Sciatic nerve (tissue), 2 donors: ENCODE data around the gene C19orf33. TPM values are rescaled to one million over a fixed set of nuclear protein-coding genes. Genes with fewer than 3 reads are reported as not detected.
"Not testable (repeated sequence)": the region's sequence is repeated elsewhere in the genome, so short reads cannot be mapped to it uniquely, and the experiment has no call there.

Experiments used
- ATAC-seq: fragments of 200-7000 bp; cut with Tn5 transposase; one replicate; pipeline ENCODE4 v1.9.1; 2020; ENCODE audit warnings: mild to moderate bottlenecking, moderate library complexity
- DNase-seq: peaks from one replicate; pipeline ENCODE4 v3.0.0-alpha.2; 2020; ENCODE audit warnings: low spot score
- intact Hi-C: fragments of 100-400 bp; cut with DNase I; formaldehyde crosslinking; loops from one replicate; pipeline ENCODE4 v1.14.2; 2022
- total RNA-seq: library from RNA; stranded (reverse); fragmentation: NEBNext Ultra II Directional; extraction: Animal tissue kit (Norgen Biotek cat#: 25700); gene quantifications from one replicate; pipeline ENCODE4 v1.2.1, GENCODE V29; 2021
- donor health status: DM: no; HTN: no; CAD: no.
- donor health status: DM: no; HTN: no; CAD: no.

C19orf33 gene
- total RNA-seq, 1 donor from 2014 or later = 25.8 TPM

DNA sequence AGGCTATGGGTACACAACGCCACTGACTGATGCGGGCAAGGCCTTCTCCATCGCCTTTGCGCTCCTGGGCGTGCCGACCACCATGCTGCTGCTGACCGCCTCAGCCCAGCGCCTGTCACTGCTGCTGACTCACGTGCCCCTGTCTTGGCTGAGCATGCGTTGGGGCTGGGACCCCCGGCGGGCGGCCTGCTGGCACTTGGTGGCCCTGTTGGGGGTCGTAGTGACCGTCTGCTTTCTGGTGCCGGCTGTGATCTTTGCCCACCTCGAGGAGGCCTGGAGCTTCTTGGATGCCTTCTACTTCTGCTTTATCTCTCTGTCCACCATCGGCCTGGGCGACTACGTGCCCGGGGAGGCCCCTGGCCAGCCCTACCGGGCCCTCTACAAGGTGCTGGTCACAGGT, 22.5 kb downstream of the C19orf33 start:
- intact Hi-C loops = no loop called here
- ATAC-seq = no peak
- no peak for DNase-seq

DNA sequence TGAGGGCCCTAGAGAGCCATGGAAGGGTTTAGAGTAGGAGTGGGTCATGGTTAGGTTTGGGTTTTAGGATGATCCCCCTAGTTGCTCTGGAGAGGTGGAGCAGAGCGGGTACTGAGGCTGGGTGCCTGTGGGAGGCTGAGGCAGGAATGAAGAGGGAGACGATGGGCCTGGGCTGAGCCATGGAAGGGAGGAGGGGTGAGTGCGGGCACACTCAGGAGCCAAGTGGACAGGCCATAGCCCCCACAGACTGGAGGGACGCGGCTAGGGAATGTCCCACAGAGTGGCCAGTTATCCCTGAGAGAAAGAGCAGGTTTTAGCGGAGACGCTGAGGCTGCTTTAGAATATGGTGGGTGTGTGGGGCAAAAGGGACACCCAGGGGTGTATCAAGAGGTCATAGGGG, 25.6 kb downstream of the C19orf33 start:
- no peak for DNase-seq
- ATAC-seq = no peak
- intact Hi-C loops = loop anchor here (5.0 kb wide), 1 partner anchor 427 kb away; no protein-coding TSS in a partner anchor

DNA sequence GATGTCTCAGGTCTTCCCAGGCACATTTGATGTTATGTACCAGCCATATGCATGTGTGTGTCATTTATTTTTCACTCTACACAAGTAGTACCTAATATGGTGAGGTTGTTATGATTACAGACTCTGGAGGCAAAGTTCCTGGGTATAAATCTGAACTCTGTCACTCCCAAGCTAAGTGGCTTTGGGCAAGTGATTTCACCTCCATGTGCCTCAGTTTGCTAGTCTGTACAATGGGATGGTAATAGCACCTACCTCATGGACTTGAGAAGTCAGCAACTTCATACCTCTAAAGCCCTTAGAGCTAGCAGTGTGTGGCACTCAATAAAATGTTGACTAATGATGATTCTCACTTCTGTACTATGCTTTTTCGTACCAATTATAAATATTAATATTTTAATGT, 27.7 kb downstream of the C19orf33 start:
- no peak for DNase-seq
- intact Hi-C loops = loop anchor here (5.0 kb wide), 1 partner anchor 429 kb away; no protein-coding TSS in a partner anchor
- ATAC-seq = no peak

- ATAC-seq (no peak), DNase-seq (no peak)
- intact Hi-C loops = loop anchor here (5.0 kb wide), 1 partner anchor 431 kb away; no protein-coding TSS in a partner anchor
Observed at GRCh38 chr19:38333245-38333644, 29.2 kb downstream of the C19orf33 start.

- ATAC-seq (peak; percentile 95), DNase-seq (peak; percentile 97)
- intact Hi-C loops = loop anchor here (2.0 kb wide), 1 partner anchor 91 kb away; no protein-coding TSS in a partner anchor
Observed at GRCh38 chr19:38335949-38336637, 32.0 kb downstream of the C19orf33 start.

GRCh38 chr19:38336638-38337359, 32.7 kb downstream of the C19orf33 start:
- DNase-seq = peak; percentile 98
- ATAC-seq = peak; percentile 87
- intact Hi-C loops = no loop called here

DNA sequence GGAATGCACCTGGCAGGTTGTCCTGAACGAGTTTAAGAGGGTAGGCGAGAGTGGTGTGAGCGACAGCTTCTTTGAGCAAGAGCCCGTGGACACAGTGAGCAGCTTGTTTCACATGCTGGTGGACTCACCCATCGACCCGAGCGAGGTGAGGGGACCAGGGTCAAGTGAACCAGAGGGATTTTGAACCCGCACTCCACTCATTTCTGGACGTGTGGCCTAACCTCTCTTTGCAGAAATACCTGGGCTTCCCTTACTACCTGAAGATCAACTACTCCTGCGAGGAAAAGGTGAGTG, 33.3 kb downstream of the C19orf33 start:
- intact Hi-C loops = no loop called here
- no peak for DNase-seq
- ATAC-seq = no peak

DNA sequence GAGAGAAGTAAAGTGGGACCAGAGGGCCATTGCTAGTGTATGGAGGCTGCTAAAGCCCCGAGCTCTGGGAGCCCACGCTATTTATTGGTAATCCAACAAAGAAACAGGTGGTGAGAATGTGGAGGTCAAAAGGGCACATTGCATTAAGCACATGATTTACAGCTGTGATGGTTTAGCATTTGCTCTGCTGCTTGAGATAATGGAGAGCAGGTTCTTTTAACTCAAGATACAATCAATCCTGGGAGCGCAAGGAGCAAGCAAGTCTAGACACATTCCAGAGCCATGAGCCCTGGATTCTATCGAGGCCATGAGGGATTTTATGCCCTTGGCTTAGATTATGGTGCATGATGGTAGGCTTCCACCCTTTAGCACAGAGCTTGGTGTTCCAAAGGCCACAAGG, 35.0 kb downstream of the C19orf33 start:
- ATAC-seq, DNase-seq, intact Hi-C loops: not testable (repeated sequence)

- DNase-seq = no peak
- no peak for ATAC-seq
- intact Hi-C loops = no loop called here
Observed at GRCh38 chr19:38340927-38341326, 36.9 kb downstream of the C19orf33 start.

DNA sequence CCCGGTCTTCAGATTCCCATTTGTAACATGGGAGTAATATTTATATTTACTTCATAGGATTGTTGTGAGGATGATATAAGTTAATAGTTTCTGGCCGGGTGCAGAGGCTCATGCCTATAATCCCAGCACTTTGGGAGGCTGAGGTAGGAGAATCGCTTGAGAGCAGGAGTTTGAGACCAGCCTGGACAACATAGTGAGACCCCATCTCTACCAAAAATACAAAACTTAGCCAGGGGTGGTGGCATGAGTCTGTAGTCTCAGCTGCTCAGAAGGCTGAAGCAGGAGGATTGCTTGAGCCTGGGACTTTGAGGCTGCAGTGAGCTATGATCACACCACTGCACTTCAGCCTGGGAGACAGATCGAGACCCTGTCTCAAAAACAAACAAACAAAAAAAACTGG, 42.8 kb downstream of the C19orf33 start:
- no peak for ATAC-seq
- intact Hi-C loops = no loop called here
- no peak for DNase-seq

GRCh38 chr19:38350883-38351282, 46.8 kb downstream of the C19orf33 start:
- no peak for DNase-seq
- no peak for ATAC-seq
- intact Hi-C loops = no loop called here

- intact Hi-C loops = no loop called here
- DNase-seq (no peak), ATAC-seq (peak; percentile 10)
Observed at GRCh38 chr19:38351865-38352395, 47.9 kb downstream of the C19orf33 start.

GRCh38 chr19:38352611-38353010, 48.6 kb downstream of the C19orf33 start:
- no peak for ATAC-seq
- no peak for DNase-seq
- intact Hi-C loops = no loop called here

Other genes with a start within 250 kb of the C19orf33 start
- gene DPF1, start 80.0 kb upstream of the C19orf33 start, total RNA-seq = not detected
- 27.5 TPM for gene PPP1R14A, start 47.9 kb upstream of the C19orf33 start, total RNA-seq
- gene SPINT2, start 39.7 kb upstream of the C19orf33 start, total RNA-seq = 27.7 TPM
- 25.1 TPM for gene YIF1B, start 11.7 kb downstream of the C19orf33 start, total RNA-seq
- gene KCNK6, start 15.6 kb downstream of the C19orf33 start, total RNA-seq = 4.1 TPM
- 8.6 TPM for gene CATSPERG, start 31.6 kb downstream of the C19orf33 start, total RNA-seq
- 78.2 TPM for gene PSMD8, start 70.3 kb downstream of the C19orf33 start, total RNA-seq
- 0.31 TPM for gene GGN, start 83.8 kb downstream of the C19orf33 start, total RNA-seq
- 2.3 TPM for gene SPRED3, start 84.4 kb downstream of the C19orf33 start, total RNA-seq
- 24.8 TPM for gene FAM98C, start 98.8 kb downstream of the C19orf33 start, total RNA-seq
- 7.0 TPM for gene RASGRP4, start 122.0 kb downstream of the C19orf33 start, total RNA-seq
- 14.4 TPM for gene RYR1, start 129.4 kb downstream of the C19orf33 start, total RNA-seq